Fibroblast of the conjunctiva (primary cell): Measurements from ENCODE around the gene ANKRD13A.
"Not testable (repeated sequence)": the region's sequence is repeated elsewhere in the genome, so short reads cannot be mapped to it uniquely, and the experiment has no call there.

Experiments used
- DNase-seq: peaks from one replicate; pipeline ENCODE4 v3.0.0-alpha.2; 2010; ENCODE audit warnings: low read depth

The ANKRD13A gene

GRCh38 chr12:109983432-109984142 is 15.6 kb upstream of the ANKRD13A start:
- DNase-seq: no peak

GRCh38 chr12:109986236-109986635 is 13.0 kb upstream of the ANKRD13A start:
- not testable (repeated sequence) for DNase-seq

GRCh38 chr12:109987615-109988014 is 11.6 kb upstream of the ANKRD13A start:
- no peak for DNase-seq

GRCh38 chr12:109988274-109988673 is 11.0 kb upstream of the ANKRD13A start:
- no peak for DNase-seq

GRCh38 chr12:109988903-109989302 is 10.3 kb upstream of the ANKRD13A start:
- no peak for DNase-seq

- no peak for DNase-seq
Observed at GRCh38 chr12:109989380-109989779, 9.8 kb upstream of the ANKRD13A start.

- DNase-seq: no peak
Observed at GRCh38 chr12:109991586-109991985, 7.6 kb upstream of the ANKRD13A start.

GRCh38 chr12:109993091-109993490 is 6.1 kb upstream of the ANKRD13A start:
- no peak for DNase-seq

GRCh38 chr12:109994401-109995175 is 4.6 kb upstream of the ANKRD13A start:
- no peak for DNase-seq

- no peak for DNase-seq
Observed at GRCh38 chr12:109995361-109995685, 3.9 kb upstream of the ANKRD13A start.

GRCh38 chr12:109995686-109996482 is 3.3 kb upstream of the ANKRD13A start, which contains the start of gene GIT2:
Gene GIT2, minus strand, starts transcription at chr12:109996368. Its CDS starts 144 bp downstream, at chr12:109996224.
- DNase-seq: peak; percentile 84

GRCh38 chr12:109996483-109996853 is 2.8 kb upstream of the ANKRD13A start:
- no peak for DNase-seq

GRCh38 chr12:109997393-109997792 is 1.8 kb upstream of the ANKRD13A start:
- DNase-seq: no peak

- DNase-seq: no peak
Observed at GRCh38 chr12:109998241-109998903, 858 bp upstream of the ANKRD13A start.

- no peak for DNase-seq
Observed at GRCh38 chr12:109999649-109999971, 380 bp downstream of the ANKRD13A start.

- DNase-seq: no peak
Observed at GRCh38 chr12:109999983-110000505, 814 bp downstream of the ANKRD13A start.

GRCh38 chr12:110001596-110001995 is 2.4 kb downstream of the ANKRD13A start:
- DNase-seq: no peak

- no peak for DNase-seq
Observed at GRCh38 chr12:110002676-110003515, 3.7 kb downstream of the ANKRD13A start.

GRCh38 chr12:110004598-110004997 is 5.4 kb downstream of the ANKRD13A start:
- DNase-seq: no peak

- DNase-seq: no peak
Observed at GRCh38 chr12:110005319-110005973, 6.2 kb downstream of the ANKRD13A start.

- no peak for DNase-seq
Observed at GRCh38 chr12:110006115-110006514, 6.9 kb downstream of the ANKRD13A start.
